ENCODE measurements around the gene POU5F2. TPM values are rescaled to one million over a fixed set of nuclear protein-coding genes. Genes with fewer than 3 reads are reported as not detected.

POU5F2 gene
- total RNA-seq, 4 donors from 2014 or later = 0.47 to 5.1 (median 1.9) TPM

DNA sequence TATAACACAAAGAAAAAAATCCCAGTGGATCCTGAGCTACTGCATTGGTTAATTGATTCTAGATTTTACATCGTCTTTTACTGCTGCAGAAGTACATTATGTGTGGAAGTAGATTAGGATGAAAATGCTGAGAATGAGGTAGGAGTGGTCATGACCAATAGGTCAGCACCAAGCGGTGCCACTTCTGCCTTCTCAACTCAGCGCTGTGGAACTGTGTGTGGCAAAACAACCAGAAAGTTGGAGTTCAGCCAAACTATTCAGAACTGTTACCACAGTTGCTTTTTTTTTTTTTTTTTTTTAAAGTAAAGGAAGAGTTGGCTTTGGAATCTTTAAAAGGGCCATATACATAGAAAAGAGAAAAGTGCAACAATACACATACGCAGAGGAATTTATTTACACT, 24.2 kb downstream of the POU5F2 start:
- Histone ChIP-seq H3K9me3 (peaks cover 0 to 4% (median 0%) of the 10 kb centered on the region in 3 donors), H3K4me1 (no peaks in the 10 kb centered on the region), H3K27me3 (no peaks in the 10 kb centered on the region), H3K27ac (no peak overlapping the region), H3K36me3 (no peaks in the 10 kb centered on the region), H3K4me3 (no peak overlapping the region)
- 38 to 66% methylated on average over 4 of the region's 4 CpGs for WGBS, 2 donors (ENCODE audit: low coverage in 1 of 2)
- no peak for ATAC-seq
- no peak for TF ChIP-seq POLR2AphosphoS5 (IDR thresholded peaks at IDR 0.05)
- no peak for TF ChIP-seq EP300 (IDR thresholded peaks at IDR 0.05)
- no peak for TF ChIP-seq POLR2A (IDR thresholded peaks at IDR 0.05)
- TF ChIP-seq, protein P1, sequence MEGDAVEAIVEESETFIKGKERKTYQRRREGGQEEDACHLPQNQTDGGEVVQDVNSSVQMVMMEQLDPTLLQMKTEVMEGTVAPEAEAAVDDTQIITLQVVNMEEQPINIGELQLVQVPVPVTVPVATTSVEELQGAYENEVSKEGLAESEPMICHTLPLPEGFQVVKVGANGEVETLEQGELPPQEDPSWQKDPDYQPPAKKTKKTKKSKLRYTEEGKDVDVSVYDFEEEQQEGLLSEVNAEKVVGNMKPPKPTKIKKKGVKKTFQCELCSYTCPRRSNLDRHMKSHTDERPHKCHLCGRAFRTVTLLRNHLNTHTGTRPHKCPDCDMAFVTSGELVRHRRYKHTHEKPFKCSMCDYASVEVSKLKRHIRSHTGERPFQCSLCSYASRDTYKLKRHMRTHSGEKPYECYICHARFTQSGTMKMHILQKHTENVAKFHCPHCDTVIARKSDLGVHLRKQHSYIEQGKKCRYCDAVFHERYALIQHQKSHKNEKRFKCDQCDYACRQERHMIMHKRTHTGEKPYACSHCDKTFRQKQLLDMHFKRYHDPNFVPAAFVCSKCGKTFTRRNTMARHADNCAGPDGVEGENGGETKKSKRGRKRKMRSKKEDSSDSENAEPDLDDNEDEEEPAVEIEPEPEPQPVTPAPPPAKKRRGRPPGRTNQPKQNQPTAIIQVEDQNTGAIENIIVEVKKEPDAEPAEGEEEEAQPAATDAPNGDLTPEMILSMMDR (IDR thresholded peaks at IDR 0.05) = no peak

DNA sequence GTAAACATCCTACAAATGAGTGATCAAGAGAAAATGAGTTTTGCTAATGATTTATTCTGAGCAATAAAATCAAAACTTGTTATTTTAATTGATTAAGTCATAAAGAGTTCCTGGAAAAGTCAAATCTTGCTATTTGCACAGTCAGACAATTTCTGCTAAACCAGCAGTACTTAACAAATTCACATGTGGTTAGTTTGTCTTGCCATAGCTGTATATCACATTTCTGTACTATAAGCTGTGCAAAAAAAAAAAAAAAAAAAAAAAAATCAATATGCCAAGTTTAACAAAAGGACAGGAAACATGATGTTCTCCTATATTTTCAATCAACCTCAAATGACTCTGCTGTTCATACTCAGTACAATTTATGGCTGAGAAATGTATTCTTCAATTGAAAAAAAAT, 24.9 kb downstream of the POU5F2 start:
- TF ChIP-seq, protein P1 (IDR thresholded peaks at IDR 0.05) = no peak
- TF ChIP-seq EP300 (IDR thresholded peaks at IDR 0.05) (no peak), POLR2AphosphoS5 (IDR thresholded peaks at IDR 0.05) (no peak), POLR2A (IDR thresholded peaks at IDR 0.05) (no peak)
- H3K27me3 ChIP-seq = no peaks in the 10 kb centered on the region
- no peak overlapping the region for H3K27ac ChIP-seq
- H3K9me3 ChIP-seq = peaks cover 0 to 4% (median 0%) of the 10 kb centered on the region in 3 donors
- H3K4me3 ChIP-seq = no peak overlapping the region
- no peaks in the 10 kb centered on the region for H3K36me3 ChIP-seq
- no peaks in the 10 kb centered on the region for H3K4me1 ChIP-seq
- ATAC-seq = no peak

DNA sequence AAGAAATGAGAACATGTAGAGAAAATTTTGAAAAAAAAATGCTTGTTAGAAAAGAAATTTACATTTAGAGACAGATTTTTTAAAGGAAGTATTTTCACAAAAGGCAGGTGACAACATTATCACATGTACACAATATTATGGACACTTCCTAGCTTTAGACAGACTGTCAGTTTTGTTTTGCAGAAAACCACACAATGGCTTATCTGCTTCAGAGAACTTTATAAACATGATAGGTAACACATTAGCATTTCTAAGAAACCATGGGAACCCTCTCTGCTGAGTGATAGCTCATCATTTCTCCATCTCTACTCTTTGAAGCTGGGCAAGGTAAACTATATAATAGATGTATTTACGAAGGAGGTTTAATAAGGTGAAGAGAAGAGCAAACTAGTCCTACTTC, 25.6 kb downstream of the POU5F2 start:
- H3K36me3 ChIP-seq = no peaks in the 10 kb centered on the region
- H3K9me3 ChIP-seq = peaks cover 0 to 4% (median 0%) of the 10 kb centered on the region in 3 donors
- H3K4me1 ChIP-seq = no peaks in the 10 kb centered on the region
- TF ChIP-seq POLR2A (IDR thresholded peaks at IDR 0.05) (no peak), POLR2AphosphoS5 (IDR thresholded peaks at IDR 0.05) (no peak), EP300 (IDR thresholded peaks at IDR 0.05) (no peak)
- TF ChIP-seq, protein P1 (IDR thresholded peaks at IDR 0.05) = no peak
- no peak for ATAC-seq
- no peak overlapping the region for H3K4me3 ChIP-seq
- WGBS, 2 donors (ENCODE audit: low coverage in 1 of 2) = 75 to 81% methylated on average over 1 of the region's 1 CpG
- no peak overlapping the region for H3K27ac ChIP-seq
- H3K27me3 ChIP-seq = no peaks in the 10 kb centered on the region

DNA sequence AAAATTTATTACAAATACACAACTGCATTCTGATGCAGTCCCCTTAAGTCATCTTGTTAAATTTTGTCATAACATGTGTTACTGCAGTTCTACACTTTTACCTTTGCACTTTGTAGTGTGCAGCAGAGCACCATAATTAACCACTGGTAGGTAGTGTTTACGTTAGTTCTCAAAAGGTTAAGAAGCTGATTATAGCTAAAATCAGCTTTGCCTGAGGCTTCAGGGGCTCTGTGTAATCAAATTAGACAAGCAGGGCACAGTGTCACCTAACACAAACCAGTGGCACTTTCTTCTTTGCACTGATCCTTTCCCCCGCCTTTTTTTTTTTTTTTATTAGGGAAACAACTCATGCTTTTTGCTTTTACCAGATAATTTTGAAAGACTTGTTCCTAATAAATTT, 26.1 kb downstream of the POU5F2 start:
- 69 to 85% methylated on average over 2 of the region's 2 CpGs for WGBS, 2 donors (ENCODE audit: low coverage in 1 of 2)

DNA sequence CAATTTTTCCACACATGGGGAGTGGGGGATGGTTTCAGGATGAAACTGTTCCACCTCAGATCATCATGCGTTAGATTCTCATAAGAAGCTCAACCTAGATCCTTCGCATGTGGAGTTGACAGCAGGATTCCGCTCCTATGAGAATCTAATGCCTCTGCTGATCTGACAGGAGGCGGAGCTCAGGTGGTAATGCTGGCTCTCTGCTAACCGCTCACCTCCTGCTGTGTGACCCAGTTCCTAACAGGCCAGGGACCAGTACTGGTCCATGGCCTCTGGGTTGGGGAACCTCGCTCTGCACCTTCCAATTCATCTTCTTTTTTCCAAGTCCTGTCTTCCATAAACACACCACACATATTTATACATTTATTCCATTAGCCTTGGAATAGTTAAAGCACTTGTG, 33.0 kb downstream of the POU5F2 start:
- no peaks in the 10 kb centered on the region for H3K36me3 ChIP-seq
- no peaks in the 10 kb centered on the region for H3K27me3 ChIP-seq
- no peak for TF ChIP-seq POLR2AphosphoS5 (IDR thresholded peaks at IDR 0.05)
- TF ChIP-seq POLR2A (IDR thresholded peaks at IDR 0.05) = no peak
- TF ChIP-seq, protein P1 (IDR thresholded peaks at IDR 0.05) = no peak
- TF ChIP-seq EP300 (IDR thresholded peaks at IDR 0.05) = no peak
- H3K4me1 ChIP-seq = no peaks in the 10 kb centered on the region
- no peak for ATAC-seq
- H3K4me3 ChIP-seq = no peak overlapping the region
- 83 to 97% methylated on average over 1 to 6 of the region's 6 CpGs for WGBS, 2 donors (ENCODE audit: low coverage in 1 of 2)
- peaks cover 0 to 4% (median 0%) of the 10 kb centered on the region in 3 donors for H3K9me3 ChIP-seq
- H3K27ac ChIP-seq = no peak overlapping the region

More for the DNA sequence above, 26.1 kb downstream of the POU5F2 start:
- Histone ChIP-seq H3K36me3 (no peaks in the 10 kb centered on the region), H3K9me3 (peaks cover 0 to 4% (median 0%) of the 10 kb centered on the region in 3 donors), H3K4me3 (no peak overlapping the region), H3K4me1 (no peaks in the 10 kb centered on the region), H3K27me3 (no peaks in the 10 kb centered on the region), H3K27ac (no peak overlapping the region)
- TF ChIP-seq, protein P1 (IDR thresholded peaks at IDR 0.05) = no peak
- TF ChIP-seq POLR2A (IDR thresholded peaks at IDR 0.05) = no peak
- no peak for TF ChIP-seq POLR2AphosphoS5 (IDR thresholded peaks at IDR 0.05)
- TF ChIP-seq EP300 (IDR thresholded peaks at IDR 0.05) = no peak
- no peak for ATAC-seq
